WTC11 (cell line): ENCODE results near the gene MYL6B. TPM values are rescaled to one million over a fixed set of nuclear protein-coding genes. Genes with fewer than 3 reads are reported as not detected.

Experiments used
- ATAC-seq: fragments of 200-7000 bp; cut with Tn5 transposase; 2 replicates; pipeline ENCODE4 v1.10.0; 2021; ENCODE audit warnings: mild to moderate bottlenecking, moderate library complexity
- CTCF ChIA-PET: fragments of 300-600 bp; sonication (Branson Sonifier 250); formaldehyde crosslinking; loops from one replicate; lab custom pipeline; 2021; ENCODE audit warnings: antibody characterized with exemption; lab: Charles Lee
- POLR2A ChIA-PET: fragments of 350-600 bp; sonication (Branson Sonifier 250); formaldehyde crosslinking; loops from one replicate; lab custom pipeline; 2021; ENCODE audit warnings: antibody characterized with exemption; lab: Charles Lee
- DNase-seq: peaks from one replicate; pipeline ENCODE4 v3.0.0; 2021; ENCODE audit warnings: low spot score
- H3K27ac Mint-ChIP-seq: 2 replicates; pipeline ENCODE4 v1.8.0; 2021; ENCODE audit warnings: mixed read lengths
- H3K27me3 Mint-ChIP-seq: 2 replicates; pipeline ENCODE4 v1.8.0; 2021; ENCODE audit warnings: low read depth, mild to moderate bottlenecking, moderate library complexity, mixed read lengths
- H3K36me3 Mint-ChIP-seq: 2 replicates; pipeline ENCODE4 v1.8.0; 2021; ENCODE audit warnings: mixed read lengths
- H3K4me1 Mint-ChIP-seq: 2 replicates; pipeline ENCODE4 v1.8.0; 2022; ENCODE audit warnings: mixed read lengths
- H3K4me3 Mint-ChIP-seq: 2 replicates; pipeline ENCODE4 v1.8.0; 2021; ENCODE audit warnings: mild to moderate bottlenecking, moderate library complexity, mixed read lengths
- H3K9me3 Mint-ChIP-seq: 2 replicates; pipeline ENCODE4 v1.8.0; 2021; ENCODE audit warnings: mixed read lengths
- ATF2 ChIP-seq: sonication (generic); formaldehyde crosslinking; IDR thresholded peaks from 2 replicates; pipeline ENCODE4 v1.8.1; 2022; ENCODE audit warnings: low read depth, missing genetic modification reagents, borderline replicate concordance
- ATF6 ChIP-seq: sonication (generic); formaldehyde crosslinking; IDR thresholded peaks from 2 replicates; pipeline ENCODE4 v1.8.1; 2023; ENCODE audit warnings: mild to moderate bottlenecking, missing genetic modification reagents
- CREM ChIP-seq: sonication (generic); formaldehyde crosslinking; IDR thresholded peaks from 2 replicates; pipeline ENCODE4 v1.8.1; 2022; ENCODE audit warnings: mild to moderate bottlenecking, missing genetic modification reagents, moderate library complexity
- E2F5 ChIP-seq: sonication (generic); formaldehyde crosslinking; IDR thresholded peaks from 2 replicates; pipeline ENCODE4 v1.8.1; 2022; ENCODE audit warnings: mild to moderate bottlenecking, moderate library complexity, missing genetic modification reagents
- IRF1 ChIP-seq: sonication (generic); formaldehyde crosslinking; IDR thresholded peaks from 2 replicates; pipeline ENCODE4 v1.8.0; 2023; ENCODE audit warnings: missing genetic modification reagents
- JUN ChIP-seq: sonication (generic); formaldehyde crosslinking; IDR thresholded peaks from 2 replicates; pipeline ENCODE4 v1.8.0; 2023; ENCODE audit warnings: mild to moderate bottlenecking, missing genetic modification reagents
- MXD4 ChIP-seq: fragments of 250-450 bp; sonication (Bioruptor Pico); IDR thresholded peaks from 2 replicates; pipeline ENCODE4 v1.8.0; 2021; ENCODE audit warnings: mild to moderate bottlenecking, moderate library complexity, borderline replicate concordance
- MYBL2 ChIP-seq: sonication (generic); formaldehyde crosslinking; IDR thresholded peaks from 2 replicates; pipeline ENCODE4 v1.8.1; 2023; ENCODE audit warnings: mild to moderate bottlenecking, moderate library complexity, missing genetic modification reagents
- NFE2L1 ChIP-seq: sonication (generic); formaldehyde crosslinking; IDR thresholded peaks from 2 replicates; pipeline ENCODE4 v1.8.1; 2023; ENCODE audit warnings: missing genetic modification reagents
- NR2C2 ChIP-seq: sonication (generic); formaldehyde crosslinking; IDR thresholded peaks from 2 replicates; pipeline ENCODE4 v1.8.0; 2022; ENCODE audit warnings: mild to moderate bottlenecking, missing genetic modification reagents
- NR3C1 ChIP-seq: sonication (generic); formaldehyde crosslinking; conservative IDR thresholded peaks from 2 replicates; pipeline ENCODE4 v1.8.1; 2023; ENCODE audit warnings: low read depth, mild to moderate bottlenecking, missing genetic modification reagents
- OVOL2 ChIP-seq: fragments of 250-450 bp; sonication (Bioruptor Pico); IDR thresholded peaks from 2 replicates; pipeline ENCODE4 v1.9.0; 2021; ENCODE audit warnings: mild to moderate bottlenecking, borderline replicate concordance
- PREB ChIP-seq: sonication (generic); formaldehyde crosslinking; IDR thresholded peaks from 2 replicates; pipeline ENCODE4 v1.8.1; 2022; ENCODE audit warnings: mild to moderate bottlenecking, missing genetic modification reagents, moderate library complexity, borderline replicate concordance
- RELA ChIP-seq: sonication (generic); formaldehyde crosslinking; IDR thresholded peaks from 2 replicates; pipeline ENCODE4 v1.8.1; 2022; ENCODE audit warnings: missing genetic modification reagents, mild to moderate bottlenecking, borderline replicate concordance
- STAT6 ChIP-seq: sonication (generic); formaldehyde crosslinking; conservative IDR thresholded peaks from 2 replicates; pipeline ENCODE4 v1.8.1; 2023; ENCODE audit warnings: mild to moderate bottlenecking, low read depth, missing genetic modification reagents, moderate library complexity
- TCF7 ChIP-seq: sonication (generic); formaldehyde crosslinking; IDR thresholded peaks from 2 replicates; pipeline ENCODE4 v1.8.0; 2022; ENCODE audit warnings: mild to moderate bottlenecking, low read depth, missing genetic modification reagents, moderate library complexity
- USF1 ChIP-seq: sonication (generic); formaldehyde crosslinking; IDR thresholded peaks from 2 replicates; pipeline ENCODE4 v1.8.0; 2022; ENCODE audit warnings: mild to moderate bottlenecking, missing genetic modification reagents
- ZNF121 ChIP-seq: sonication (generic); formaldehyde crosslinking; IDR thresholded peaks from 2 replicates; pipeline ENCODE4 v1.8.0; 2023; ENCODE audit warnings: missing genetic modification reagents
- total RNA-seq: library from RNA; stranded (reverse); gene quantifications from 3 replicates; pipeline ENCODE4 v1.2.3, GENCODE V29; 2021

Gene MYL6B
- total RNA-seq, 1 experiment from 2014 or later, result 173 TPM

GRCh38 chr12:56107242-56107641 lies 45.1 kb upstream of the MYL6B start (continued):
- TF ChIP-seq MYBL2 (CRISPR knock-in tag), result no peak
- no peak for TF ChIP-seq NFE2L1
- no peak for TF ChIP-seq MXD4 (CRISPR knock-in tag)
- no peak for TF ChIP-seq PREB (CRISPR knock-in tag)
- no peak for TF ChIP-seq STAT6 (CRISPR knock-in tag)
- no peak for TF ChIP-seq ZNF121 (CRISPR knock-in tag)
- TF ChIP-seq USF1, result no peak
- TF ChIP-seq NR2C2 (CRISPR knock-in tag), result no peak

GRCh38 chr12:56110571-56110970 lies 41.8 kb upstream of the MYL6B start:
- H3K4me1 Mint-ChIP-seq, result peaks cover 14% of the 10 kb centered on the region

More at GRCh38 chr12:56110571-56110970, 41.8 kb upstream of the MYL6B start:
- no peak for ATAC-seq
- no peak for DNase-seq
- no peak overlapping the region; the same call in 1 of the 2 replicates for H3K27ac Mint-ChIP-seq
- H3K27me3 Mint-ChIP-seq, result no peaks in the 10 kb centered on the region
- ChIA-PET POLR2A (no interaction called here), CTCF (no interaction called here)
- H3K9me3 Mint-ChIP-seq, result no peaks in the 10 kb centered on the region
- H3K36me3 Mint-ChIP-seq, result peaks cover 74% of the 10 kb centered on the region
- H3K4me3 Mint-ChIP-seq, result no peak overlapping the region
- TF ChIP-seq OVOL2 (CRISPR knock-in tag) (no peak), TCF7 (CRISPR knock-in tag) (no peak), E2F5 (CRISPR knock-in tag) (no peak), ATF2 (CRISPR knock-in tag) (no peak), NR3C1 (CRISPR knock-in tag) (no peak), JUN (no peak), CREM (CRISPR knock-in tag) (no peak), ATF6 (CRISPR knock-in tag) (no peak), RELA (CRISPR knock-in tag) (no peak), STAT6 (CRISPR knock-in tag) (no peak), IRF1 (CRISPR knock-in tag) (no peak)
- TF ChIP-seq, all 79 proteins: peak for 0
